ENCODE data around the gene REPIN1.

REPIN1 gene

DNA sequence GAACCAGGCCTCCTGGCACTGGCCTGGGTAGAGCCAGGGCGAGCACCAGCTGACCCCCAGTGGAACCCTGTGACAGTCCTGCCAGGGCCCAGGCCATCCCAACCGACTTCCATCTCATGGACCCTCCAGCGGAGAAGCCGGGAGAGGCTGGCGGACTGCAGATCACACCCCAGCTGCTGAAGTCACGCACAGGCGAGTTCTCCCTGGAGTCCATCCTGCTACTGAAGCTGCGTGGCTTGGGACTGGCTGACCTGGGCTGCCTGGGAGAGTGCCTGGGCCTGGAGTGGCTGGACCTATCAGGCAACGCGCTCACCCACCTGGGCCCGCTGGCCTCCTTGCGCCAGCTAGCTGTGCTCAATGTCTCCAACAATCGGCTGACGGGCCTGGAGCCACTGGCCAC, 31.9 kb upstream of the REPIN1 start:
- DNase-seq (ENCODE audit: low read depth, low spot score), result no peak
- no peak overlapping the region for H3K27ac ChIP-seq

DNA sequence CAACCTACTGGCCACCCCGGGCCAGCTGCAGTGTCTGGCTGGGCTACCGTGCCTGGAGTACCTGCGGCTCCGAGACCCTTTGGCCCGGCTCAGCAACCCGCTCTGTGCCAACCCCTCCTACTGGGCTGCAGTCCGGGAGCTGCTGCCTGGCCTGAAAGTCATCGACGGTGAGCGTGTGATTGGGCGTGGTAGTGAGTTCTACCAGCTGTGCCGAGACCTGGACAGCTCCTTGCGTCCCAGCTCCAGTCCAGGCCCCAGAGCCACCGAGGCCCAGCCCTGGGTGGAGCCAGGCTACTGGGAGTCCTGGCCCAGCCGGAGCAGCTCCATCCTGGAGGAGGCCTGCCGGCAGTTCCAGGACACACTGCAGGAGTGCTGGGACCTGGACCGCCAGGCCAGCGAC, 31.4 kb upstream of the REPIN1 start:
- no peak for DNase-seq (ENCODE audit: low read depth, low spot score)
- H3K27ac ChIP-seq, result no peak overlapping the region

DNA sequence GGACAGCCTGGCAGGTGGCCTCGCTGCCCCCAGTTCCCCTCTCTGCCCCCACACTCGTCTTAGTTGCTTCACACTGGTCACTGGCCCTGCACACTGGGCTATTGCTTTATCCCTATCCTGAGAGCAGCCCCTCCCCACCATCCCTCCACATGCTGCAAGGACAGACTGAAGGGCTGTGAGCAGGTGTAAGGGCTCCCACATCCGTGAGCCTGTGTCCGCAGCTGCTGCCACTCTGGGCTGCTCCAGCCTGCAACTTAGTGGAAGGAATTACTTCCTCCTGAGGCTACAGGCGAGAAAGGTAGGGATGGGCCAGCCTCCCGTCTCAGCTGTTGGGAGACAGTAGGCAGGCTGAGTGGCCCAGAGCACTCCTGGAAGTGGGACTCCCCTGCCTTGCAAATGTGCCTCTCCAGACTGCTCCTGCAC, 31.0 kb upstream of the REPIN1 start:
- no peak overlapping the region for H3K27ac ChIP-seq

DNA sequence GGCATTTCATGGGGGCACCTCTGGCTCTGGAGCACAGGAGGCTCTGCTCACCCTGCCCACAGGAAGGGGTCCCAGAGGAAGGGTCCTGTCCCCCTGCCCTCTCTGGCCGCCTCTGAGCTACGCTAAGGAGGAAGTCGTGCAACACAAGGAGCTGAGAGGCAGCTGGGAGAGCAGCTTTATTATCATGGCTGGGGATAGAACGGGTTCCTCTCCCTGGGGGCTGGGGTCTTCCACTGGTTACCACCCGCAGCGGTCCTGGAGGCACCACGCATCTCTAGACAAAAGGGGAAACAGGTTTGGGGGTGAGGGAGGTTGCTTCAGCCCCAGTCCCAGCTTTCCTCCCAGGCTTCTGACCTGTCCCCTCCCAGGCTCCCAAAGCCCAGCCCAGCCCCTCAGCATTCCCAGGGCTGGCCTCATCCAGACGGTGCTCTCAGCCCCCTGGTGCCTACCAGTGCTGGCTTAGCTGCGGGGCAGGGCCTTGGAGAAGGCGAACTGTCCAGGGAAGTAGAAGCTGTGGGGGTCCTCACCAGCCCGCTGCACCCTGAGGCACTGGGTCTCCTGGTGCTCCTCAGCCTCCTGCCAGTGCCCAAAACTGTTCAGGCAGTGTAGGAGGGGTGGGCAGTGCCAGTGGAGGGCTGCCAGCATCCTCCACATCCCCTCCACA, 30.3 kb upstream of the REPIN1 start:
- H3K27ac ChIP-seq, result no peak overlapping the region
- DNase-seq (ENCODE audit: low read depth, low spot score), result no peak

More for the DNA sequence above, 31.0 kb upstream of the REPIN1 start:
- DNase-seq (ENCODE audit: low read depth, low spot score), result no peak

DNA sequence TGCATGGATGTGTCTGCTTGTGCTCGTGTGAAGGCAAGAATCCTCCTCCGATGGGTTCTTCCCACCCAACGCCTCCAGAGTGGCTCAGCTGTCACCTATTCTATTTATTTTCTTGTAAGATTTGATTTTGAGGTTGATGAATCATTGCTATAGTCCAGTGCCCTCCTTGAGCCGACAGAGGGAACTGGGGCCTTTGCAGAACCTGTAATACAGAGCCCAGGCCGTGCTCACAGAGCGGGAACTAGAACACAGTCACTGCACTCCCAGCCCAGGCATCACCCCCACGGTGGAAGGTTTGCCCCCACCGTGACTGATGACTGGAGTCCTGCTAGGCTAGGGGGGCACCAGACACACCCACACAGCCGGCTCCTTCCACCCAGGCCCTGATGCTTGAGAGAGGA, 29.2 kb upstream of the REPIN1 start:
- no peak for DNase-seq (ENCODE audit: low read depth, low spot score)
- H3K27ac ChIP-seq, result no peak overlapping the region

DNA sequence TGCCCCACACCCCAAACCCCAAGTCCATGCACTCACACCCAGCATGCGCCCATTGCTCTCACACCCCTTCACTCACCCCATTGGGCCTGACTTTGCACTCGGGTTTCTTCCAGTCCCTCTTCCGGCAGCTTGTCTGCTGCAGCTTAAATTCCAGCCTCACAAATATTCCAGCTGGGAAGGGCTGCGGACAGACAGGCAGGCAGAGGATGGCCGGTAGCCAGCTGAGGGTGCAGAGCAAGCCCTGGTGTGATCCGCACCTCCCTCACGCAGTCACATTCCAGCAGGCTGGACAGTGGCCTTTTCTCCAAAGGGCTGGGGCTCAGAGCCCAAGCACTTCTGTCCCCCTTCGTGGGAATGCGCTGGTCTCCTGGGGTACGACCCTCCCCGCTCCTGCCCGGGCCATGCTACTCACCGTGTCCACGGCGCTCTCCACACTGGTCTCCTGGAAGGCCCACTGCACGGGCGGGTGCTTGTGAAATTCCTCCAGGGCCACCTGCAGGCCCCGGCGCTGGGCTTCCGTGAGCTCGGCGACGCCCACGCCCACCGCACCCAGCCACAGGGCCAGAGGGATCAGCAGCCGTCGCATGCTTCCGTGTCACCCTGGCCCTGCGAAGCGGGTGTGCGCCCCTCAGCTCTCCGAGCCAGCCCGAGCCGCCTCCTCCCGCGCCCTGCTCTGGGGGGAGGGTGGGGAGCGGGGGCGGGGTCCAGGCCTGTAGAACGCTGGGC, 28.4 kb upstream of the REPIN1 start:
- DNase-seq (ENCODE audit: low read depth, low spot score), result no peak
- no peak overlapping the region for H3K27ac ChIP-seq

DNA sequence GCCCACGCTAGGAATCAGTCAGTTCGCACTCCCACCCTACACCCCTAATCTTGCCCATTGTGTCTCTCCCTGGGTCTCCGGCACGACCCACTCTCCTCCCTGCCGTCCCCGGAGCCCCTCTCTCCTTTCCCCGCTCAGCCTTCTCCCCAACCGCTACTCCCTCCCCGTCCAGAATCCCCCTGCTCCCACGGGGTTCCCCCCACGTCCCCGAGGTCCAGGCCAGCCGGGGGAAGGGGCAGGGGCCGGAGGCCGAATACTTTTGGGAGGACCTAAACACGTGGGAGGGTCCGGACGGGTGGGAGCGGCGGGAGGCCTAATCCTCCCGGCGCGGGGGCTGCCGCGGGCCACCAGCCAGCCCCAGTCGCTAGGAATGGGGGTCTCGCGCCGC, 27.8 kb upstream of the REPIN1 start:
- H3K27ac ChIP-seq, result no peak overlapping the region
- no peak for DNase-seq (ENCODE audit: low read depth, low spot score)

DNA sequence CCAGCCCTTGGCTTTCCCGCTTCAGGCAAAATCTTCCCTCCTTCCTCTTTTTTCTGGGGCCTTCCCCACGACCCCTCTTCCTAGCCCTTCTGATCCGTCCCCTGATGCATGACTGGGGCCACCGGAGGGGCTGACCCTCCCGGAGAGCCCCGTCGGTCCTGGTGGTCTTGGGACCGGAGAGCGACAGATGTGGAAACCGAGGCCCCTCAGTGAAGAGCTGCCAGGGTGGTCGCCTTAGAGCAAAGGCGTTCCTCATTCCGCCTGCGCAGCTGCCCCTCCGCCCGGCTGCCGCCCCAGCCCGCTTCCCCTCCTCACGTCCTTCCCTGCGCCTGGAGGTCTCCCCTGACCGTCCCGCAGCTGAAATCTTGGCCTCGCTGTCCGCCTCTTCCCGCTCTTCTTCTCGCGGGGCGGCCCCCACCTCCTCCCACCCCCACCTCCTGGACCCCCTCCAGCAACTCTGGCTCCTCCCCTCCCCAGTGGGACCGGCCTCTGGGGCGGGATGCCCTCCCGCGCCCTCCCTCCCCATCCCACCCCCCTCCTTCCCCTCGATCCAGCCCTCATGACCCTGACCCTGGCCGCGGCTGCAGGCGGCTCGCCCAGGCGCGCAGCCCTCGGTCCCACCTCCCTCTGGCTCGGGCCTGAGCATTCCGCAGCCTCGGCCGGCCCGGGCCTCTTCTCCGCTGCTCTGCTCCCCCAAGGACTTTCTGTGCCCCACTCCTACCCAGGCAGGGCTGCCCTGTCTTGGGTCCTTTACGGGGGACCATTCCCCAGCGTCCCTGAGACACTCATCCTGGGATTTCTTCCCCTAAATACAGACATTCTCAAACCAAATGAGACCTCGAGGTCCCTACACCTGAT, 27.1 kb upstream of the REPIN1 start, which contains the start of gene RARRES2:
Gene RARRES2, minus strand, starts transcription at position 367 of the 858 bp plus-strand sequence. CDS start 1,020 bp downstream, outside the sequence.
- no peak for DNase-seq (ENCODE audit: low read depth, low spot score)
- no peak within 1 kb of the TSS for H3K27ac ChIP-seq

DNA sequence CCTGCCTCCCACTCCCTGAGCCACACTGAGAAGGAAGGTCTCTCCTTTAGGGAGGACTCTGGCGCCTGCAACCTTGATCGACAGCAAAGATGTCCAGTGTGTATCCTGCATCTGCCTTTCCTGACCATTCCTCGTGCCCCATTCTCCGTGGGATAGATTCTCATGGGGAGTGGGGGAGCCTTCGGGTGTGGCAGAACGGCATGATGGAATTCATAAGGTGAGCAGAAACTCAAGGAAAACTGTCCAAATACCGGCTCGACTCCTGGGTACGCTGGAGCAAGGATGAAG, 26.6 kb upstream of the REPIN1 start:
- DNase-seq (ENCODE audit: low read depth, low spot score), result no peak
- no peak overlapping the region for H3K27ac ChIP-seq

DNA sequence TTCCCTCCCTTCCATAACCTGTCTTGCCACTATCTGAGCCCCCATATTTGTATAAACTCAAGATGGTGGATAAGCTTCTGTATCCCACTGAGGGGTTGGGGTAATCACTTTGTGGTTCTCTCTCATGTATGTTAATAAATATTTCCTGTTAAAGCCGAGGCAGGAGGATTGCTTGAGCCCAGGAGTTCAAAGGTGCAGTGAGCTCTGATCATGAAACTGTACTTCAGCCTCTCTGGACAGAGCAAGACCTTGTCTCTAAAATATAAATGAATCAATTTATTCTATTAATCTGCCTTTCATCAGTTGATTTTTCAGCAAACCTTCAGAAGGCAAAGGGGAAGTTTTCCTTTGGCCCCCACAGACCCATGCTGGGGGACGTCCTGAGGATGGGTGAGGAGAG, 25.4 kb upstream of the REPIN1 start:
- no peak overlapping the region for H3K27ac ChIP-seq
- DNase-seq (ENCODE audit: low read depth, low spot score), result no peak

DNA sequence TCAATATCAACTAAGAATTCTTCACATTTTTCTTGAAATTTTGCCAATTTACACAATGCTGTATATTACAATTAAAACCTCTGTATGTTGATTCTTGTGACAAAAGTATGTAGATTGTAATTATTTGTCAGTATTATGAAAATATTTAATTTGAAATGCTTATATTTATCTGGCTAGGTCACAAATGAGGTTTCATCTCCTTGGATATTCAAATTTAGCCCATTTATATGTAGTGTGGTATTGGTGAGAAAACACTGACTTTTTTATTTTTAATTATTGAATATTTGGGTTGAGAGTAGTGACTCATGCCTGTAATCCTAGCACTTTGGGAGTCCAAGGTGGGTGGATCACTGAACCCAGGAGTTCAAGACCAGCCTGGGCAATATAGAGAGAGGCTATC, 24.3 kb upstream of the REPIN1 start:
- no peak overlapping the region for H3K27ac ChIP-seq
- no peak for DNase-seq (ENCODE audit: low read depth, low spot score)

DNA sequence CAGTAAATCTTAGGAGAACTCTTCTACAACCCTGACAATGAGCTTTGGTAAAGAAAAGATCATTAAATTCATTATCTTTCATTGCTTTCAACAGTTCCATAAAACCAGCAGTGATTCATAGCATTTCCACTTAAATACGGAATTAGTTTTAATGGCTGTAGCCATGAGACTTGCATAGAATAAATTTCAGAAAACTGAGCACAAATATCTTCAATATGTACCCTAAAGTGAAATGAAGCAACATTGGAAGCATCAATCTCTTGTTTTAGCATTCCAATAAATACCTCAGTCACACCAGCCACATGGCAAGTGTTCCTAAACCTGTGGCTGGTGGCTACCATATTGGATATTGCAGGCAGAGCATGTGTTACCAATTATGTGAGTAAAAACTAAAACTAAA, 23.6 kb upstream of the REPIN1 start:
- no peak overlapping the region for H3K27ac ChIP-seq
- no peak for DNase-seq (ENCODE audit: low read depth, low spot score)

DNA sequence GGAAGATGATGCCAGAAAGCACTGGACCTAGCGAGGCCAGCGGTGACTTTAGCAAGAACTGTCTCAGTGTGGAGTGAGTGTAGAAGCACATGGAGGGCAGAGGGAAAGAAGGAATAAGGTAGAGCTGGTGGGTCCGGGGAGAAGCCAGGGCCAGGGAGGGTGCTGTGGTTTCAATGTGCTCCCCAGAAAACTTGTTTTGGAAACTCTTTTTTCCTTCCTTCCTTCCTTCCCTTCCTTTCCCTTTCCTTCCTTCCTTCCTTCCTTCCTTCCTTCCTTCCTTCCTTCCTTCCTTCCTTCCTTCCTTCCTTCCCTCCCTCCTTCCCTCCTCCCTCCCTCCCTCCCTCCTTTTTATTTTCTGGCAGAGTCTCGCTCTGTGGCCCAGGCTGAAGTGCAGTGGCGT, 21.7 kb upstream of the REPIN1 start:
- H3K27ac ChIP-seq, result no peak overlapping the region
- no peak for DNase-seq (ENCODE audit: low read depth, low spot score)

DNA sequence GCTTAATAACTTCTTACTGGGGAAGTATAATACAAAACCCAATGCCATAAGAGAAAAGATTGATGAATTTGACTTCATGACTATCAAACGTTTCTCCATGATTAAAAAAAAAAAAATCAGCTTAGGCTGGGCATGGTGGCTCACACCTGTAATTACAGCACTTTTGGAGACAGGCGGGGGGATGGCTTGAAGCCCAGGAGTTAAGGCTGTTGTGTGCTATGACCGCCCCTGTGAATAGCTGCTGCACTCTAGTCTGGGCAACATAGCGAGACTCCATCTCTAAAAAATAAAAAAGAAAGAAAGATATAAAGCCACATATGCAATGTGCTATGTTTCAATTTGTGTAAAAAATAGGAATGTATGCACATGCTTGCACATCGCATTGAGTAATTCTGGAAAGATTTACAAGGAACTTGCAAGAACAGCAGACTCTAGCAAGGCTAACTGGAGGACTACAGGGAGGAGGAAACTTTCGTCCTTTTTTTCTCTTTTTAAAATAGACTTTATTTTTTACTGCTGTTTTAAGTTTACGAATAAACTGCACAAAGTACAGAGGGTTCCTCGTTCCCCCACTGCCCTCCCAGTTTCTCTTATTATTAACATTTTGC, 16.9 kb upstream of the REPIN1 start:
- H3K27ac ChIP-seq, result no peak overlapping the region
- DNase-seq (ENCODE audit: low read depth, low spot score), result no peak

DNA sequence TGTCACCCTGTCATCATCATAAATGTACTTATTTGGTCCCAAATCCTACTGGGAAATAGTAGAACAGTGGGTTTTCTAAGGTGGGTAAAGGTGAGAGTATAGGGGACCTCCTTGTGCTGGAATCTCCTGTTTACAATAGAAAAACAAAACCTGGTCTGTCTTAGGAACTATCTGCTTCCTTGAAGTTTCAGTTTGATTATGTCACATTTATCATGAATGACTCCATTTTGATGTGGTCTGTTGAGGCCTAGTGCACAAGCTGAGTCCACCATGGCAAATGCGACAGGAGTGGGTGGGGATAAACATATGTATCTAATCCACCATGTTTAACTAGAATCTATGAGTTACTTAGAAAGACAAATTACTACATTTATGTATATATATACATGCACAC, 13.0 kb upstream of the REPIN1 start:
- no peak overlapping the region for H3K27ac ChIP-seq
- DNase-seq (ENCODE audit: low read depth, low spot score), result no peak

DNA sequence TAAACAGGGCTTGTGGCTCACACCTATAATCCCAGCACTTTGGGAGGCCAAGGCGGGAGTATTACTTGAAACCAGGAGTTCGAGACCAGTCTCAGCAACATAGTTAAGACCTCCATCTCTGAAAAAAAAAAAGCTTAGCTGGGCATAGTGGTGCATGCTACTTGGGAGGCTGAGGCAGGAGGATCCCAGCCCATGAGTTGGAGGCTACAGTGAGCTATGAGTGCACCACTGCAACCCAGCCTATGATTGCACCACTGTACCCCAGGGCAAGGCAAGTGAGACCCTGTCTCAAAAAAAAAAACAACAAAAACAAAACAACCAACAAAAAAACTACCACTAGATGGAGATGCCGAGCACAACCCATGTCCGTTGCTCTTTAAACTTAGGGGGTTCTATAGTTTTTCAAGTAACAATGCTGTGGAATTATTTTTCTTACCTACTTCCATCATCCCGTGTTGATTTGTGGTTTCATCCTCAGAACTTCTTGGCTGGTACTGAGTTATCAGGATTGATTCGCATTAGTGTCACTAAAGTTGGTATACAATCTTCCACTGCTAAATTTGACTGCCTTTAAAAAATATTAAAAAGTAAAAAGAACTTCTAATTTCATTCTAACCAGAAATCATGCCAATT, 12.2 kb upstream of the REPIN1 start:
- no peak overlapping the region for H3K27ac ChIP-seq
- DNase-seq (ENCODE audit: low read depth, low spot score), result no peak

DNA sequence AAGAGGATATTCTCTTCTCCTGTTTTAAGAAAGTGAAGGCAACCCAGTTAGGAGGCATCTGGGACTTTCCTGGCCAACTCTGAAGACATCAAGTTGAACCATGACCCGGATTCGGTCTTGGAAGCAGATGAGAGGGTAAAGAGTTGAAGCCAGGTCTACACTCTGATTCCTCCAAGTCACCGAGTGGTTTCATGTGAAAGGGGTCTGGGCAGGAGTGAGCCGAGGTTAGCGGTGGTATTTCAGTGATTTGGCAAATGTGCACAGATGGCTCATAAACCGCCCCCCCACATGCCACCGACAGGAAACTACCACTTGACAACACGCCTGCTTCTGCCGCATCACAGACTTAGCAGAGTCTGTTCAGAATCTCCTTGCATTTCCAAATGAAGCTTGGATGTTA, 11.4 kb upstream of the REPIN1 start:
- H3K27ac ChIP-seq, result no peak overlapping the region

DNA sequence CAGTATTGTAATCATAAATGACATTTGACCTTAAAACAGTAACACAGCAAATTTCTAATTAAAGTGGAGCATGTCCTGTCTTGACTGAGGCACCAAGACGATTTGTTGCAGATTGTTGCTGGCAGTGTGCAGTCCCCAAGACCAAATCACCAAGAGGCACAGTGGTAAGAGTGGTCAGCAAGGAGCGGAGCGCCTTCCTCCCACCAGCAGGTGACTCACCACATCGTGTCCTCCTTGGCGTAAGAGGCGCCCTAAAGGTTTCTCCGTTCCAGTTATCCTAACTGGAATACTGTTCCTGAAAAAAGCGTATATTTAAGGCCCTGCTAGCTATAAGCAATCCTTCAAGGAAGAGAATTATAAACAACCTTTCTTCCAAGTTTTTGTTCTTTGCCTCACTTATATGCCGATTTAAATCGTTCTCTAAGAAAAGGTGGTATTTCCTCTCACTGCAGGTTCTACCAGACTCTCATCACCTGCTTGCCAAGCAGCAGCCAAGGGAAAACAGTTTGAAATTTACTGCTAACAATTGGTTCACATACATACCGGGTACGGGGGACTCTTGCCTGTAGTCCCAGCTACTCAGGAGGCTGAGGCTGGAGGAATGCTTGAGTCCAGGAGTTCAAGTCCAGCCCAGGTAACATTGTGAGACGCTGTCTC, 10.7 kb upstream of the REPIN1 start:
- no peak overlapping the region for H3K27ac ChIP-seq
- DNase-seq (ENCODE audit: low read depth, low spot score), result no peak

More for the DNA sequence above, 11.4 kb upstream of the REPIN1 start:
- no peak for DNase-seq (ENCODE audit: low read depth, low spot score)

DNA sequence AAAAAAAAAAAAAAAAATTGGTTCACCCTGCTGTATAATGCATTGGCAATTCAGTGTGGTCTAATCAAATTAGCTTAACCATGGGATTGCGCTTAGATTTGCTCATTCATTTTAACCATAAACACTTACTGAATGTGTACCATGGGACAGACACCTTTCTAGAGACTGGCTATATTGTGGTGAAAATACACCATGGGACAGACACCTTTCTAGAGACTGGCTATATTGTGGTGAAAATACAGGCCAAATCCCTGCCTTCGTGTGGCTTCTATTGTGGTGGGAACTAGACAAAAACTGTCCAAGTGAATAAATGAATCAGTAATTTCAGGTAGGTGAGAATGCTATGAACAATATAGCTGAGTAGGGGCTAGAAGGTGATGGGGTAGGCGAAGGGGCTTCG, 10.2 kb upstream of the REPIN1 start:
- H3K27ac ChIP-seq, result no peak overlapping the region
- DNase-seq (ENCODE audit: low read depth, low spot score), result no peak

All from epithelial cell of prostate (primary cell).